IMR-90 (cell line): ENCODE results near the gene C10orf67. TPM values are rescaled to one million over a fixed set of nuclear protein-coding genes. Genes with fewer than 3 reads are reported as not detected.

Experiments used
- ATAC-seq: fragments of 200-7000 bp; cut with Tn5 transposase; 2 replicates; pipeline ENCODE4 v1.9.1; 2020; ENCODE audit warnings: low read depth, mild to moderate bottlenecking, moderate library complexity
- BruUV-seq: library from RNA; stranded (reverse); fragments of 400-500 nt; replicated peaks from 2 replicates; lab custom pipeline; 2021; lab: Mats Ljungman, UMichigan
- CTCF ChIA-PET: fragments of 300-600 bp; formaldehyde crosslinking; extraction: SDS; loops from one replicate; lab custom pipeline; 2021; ENCODE audit warnings: antibody characterized with exemption; lab: Yijun Ruan, JAX
- POLR2A ChIA-PET: fragments of 300-600 bp; sonication (Branson Sonifier 250); formaldehyde crosslinking; loops from one replicate; lab custom pipeline; 2022; ENCODE audit warnings: antibody characterized with exemption; ENCODE audit not compliant: unreplicated experiment; lab: Charles Lee
- DNase-seq: peaks from one replicate; pipeline ENCODE4 v3.0.0; 2013
- H2AFZ ChIP-seq: replicated peaks from 2 replicates; pipeline ENCODE3; 2013; ENCODE audit warnings: low read length, mild to moderate bottlenecking; ENCODE audit not compliant: poor library complexity
- H2AK5ac ChIP-seq: 2 replicates; pipeline ENCODE4 v1.6.1; 2013; ENCODE audit warnings: low read depth, low read length, inconsistent platforms
- H2AK9ac ChIP-seq: replicated peaks from 2 replicates; pipeline ENCODE3; 2013; ENCODE audit warnings: mild to moderate bottlenecking, low read depth, low read length, moderate library complexity; ENCODE audit not compliant: poor library complexity
- H2BK120ac ChIP-seq: 2 replicates; pipeline ENCODE4 v1.6.1; 2013; ENCODE audit warnings: low read depth, low read length, inconsistent platforms
- H2BK15ac ChIP-seq: 3 replicates; pipeline ENCODE4 v1.6.1; 2013; ENCODE audit warnings: low read depth, low read length, inconsistent platforms
- H2BK20ac ChIP-seq: 2 replicates; pipeline ENCODE4 v1.6.1; 2013; ENCODE audit warnings: low read depth, mild to moderate bottlenecking, inconsistent platforms, low read length, moderate library complexity
- H2BK5ac ChIP-seq: 2 replicates; pipeline ENCODE4 v1.6.1; 2013; ENCODE audit warnings: mild to moderate bottlenecking, low read depth, low read length, inconsistent platforms; ENCODE audit not compliant: poor library complexity, severe bottlenecking
- H3K14ac ChIP-seq: replicated peaks from 2 replicates; pipeline ENCODE4 v1.6.1; 2013; ENCODE audit warnings: low read depth, low read length, inconsistent platforms
- H3K18ac ChIP-seq: 2 replicates; pipeline ENCODE4 v1.6.1; 2013; ENCODE audit warnings: low read depth, low read length, control low read depth
- H3K23ac ChIP-seq: 2 replicates; pipeline ENCODE4 v1.6.1; 2013; ENCODE audit warnings: low read depth, low read length, inconsistent platforms
- H3K27ac ChIP-seq: 2 replicates; pipeline ENCODE4 v1.5.1; 2013; ENCODE audit warnings: mild to moderate bottlenecking, control low read depth, low read length; ENCODE audit not compliant: insufficient read depth
- H3K27me3 ChIP-seq: 2 replicates; pipeline ENCODE4 v1.6.1; 2013; ENCODE audit warnings: low read length; ENCODE audit not compliant: control insufficient read depth, insufficient read depth
- H3K36me3 ChIP-seq: 2 replicates; pipeline ENCODE4 v1.6.1; 2013; ENCODE audit warnings: low read length, mixed read lengths; ENCODE audit not compliant: control insufficient read depth, insufficient read depth
- H3K4ac ChIP-seq: 2 replicates; pipeline ENCODE4 v1.6.1; 2013; ENCODE audit warnings: low read depth, low read length, inconsistent platforms
- H3K4me1 ChIP-seq: 2 replicates; pipeline ENCODE4 v1.6.1; 2013; ENCODE audit warnings: low read length, mixed read lengths; ENCODE audit not compliant: control insufficient read depth, insufficient read depth
- H3K4me2 ChIP-seq: 2 replicates; pipeline ENCODE4 v1.6.1; 2013; ENCODE audit warnings: low read depth, mild to moderate bottlenecking, control low read depth, low read length, moderate library complexity
- H3K4me3 ChIP-seq: 2 replicates; pipeline ENCODE4 v1.5.1; 2013; ENCODE audit warnings: low read depth, mild to moderate bottlenecking, control low read depth, low read length, moderate library complexity; ENCODE audit not compliant: insufficient read depth
- H3K56ac ChIP-seq: 2 replicates; pipeline ENCODE4 v1.6.1; 2013; ENCODE audit warnings: low read length, inconsistent platforms; ENCODE audit not compliant: insufficient read depth; ENCODE audit errors: extremely low read depth
- H3K79me1 ChIP-seq, 2 experiments: 2 replicates each; pipeline ENCODE4 v1.6.1; 2013; ENCODE audit warnings: low read length in 2 of 2, inconsistent platforms in 1 of 2, low read depth in 1 of 2
- H3K9ac ChIP-seq: 2 replicates; pipeline ENCODE4 v1.6.1; 2013; ENCODE audit warnings: low read depth, low read length, control low read depth
- H3K9me1 ChIP-seq: 2 replicates; pipeline ENCODE4 v1.6.1; 2013; ENCODE audit warnings: low read length, inconsistent platforms; ENCODE audit not compliant: insufficient read depth
- H3K9me3 ChIP-seq: 2 replicates; pipeline ENCODE4 v1.6.1; 2013; ENCODE audit warnings: low read length; ENCODE audit not compliant: control insufficient read depth, insufficient read depth
- H4K20me1 ChIP-seq: 2 replicates; pipeline ENCODE4 v1.6.1; 2013; ENCODE audit warnings: low read length, inconsistent platforms; ENCODE audit not compliant: insufficient read depth
- H4K5ac ChIP-seq: 2 replicates; pipeline ENCODE4 v1.6.1; 2013; ENCODE audit warnings: mild to moderate bottlenecking, low read depth, low read length, control low read depth
- H4K8ac ChIP-seq, 2 experiments: 2 replicates each; pipeline ENCODE4 v1.6.1; 2013; ENCODE audit warnings: low read depth in 2 of 2, low read length in 2 of 2, control low read depth in 1 of 2, inconsistent platforms in 1 of 2
- H4K91ac ChIP-seq: 2 replicates; pipeline ENCODE4 v1.6.1; 2013; ENCODE audit warnings: low read depth, low read length, inconsistent platforms; ENCODE audit not compliant: insufficient read depth
- BHLHE40 ChIP-seq: fragments of 150-350 bp; IDR thresholded peaks from 2 replicates; pipeline ENCODE4 v1.6.1; 2016; ENCODE audit warnings: mild to moderate bottlenecking, low read depth, low read length
- CEBPB ChIP-seq: IDR thresholded peaks from 2 replicates; pipeline ENCODE4 v1.6.1; 2012; ENCODE audit warnings: low read depth, low read length, improper control_type of control experiment
- CHD1 ChIP-seq: IDR thresholded peaks from 2 replicates; pipeline ENCODE4 v1.6.1; 2012; ENCODE audit warnings: low read depth, low read length, improper control_type of control experiment
- CTCF ChIP-seq: conservative IDR thresholded peaks from 2 replicates; pipeline ENCODE4 v1.5.1; 2012; ENCODE audit warnings: mild to moderate bottlenecking, low read depth, low read length, improper control_type of control experiment
- ELK1 ChIP-seq: fragments of 150-350 bp; IDR thresholded peaks from 2 replicates; pipeline ENCODE4 v1.6.1; 2016; ENCODE audit warnings: low read depth, mild to moderate bottlenecking, low read length, moderate library complexity, borderline replicate concordance
- FOS ChIP-seq: fragments of 150-350 bp; IDR thresholded peaks from 2 replicates; pipeline ENCODE4 v1.6.1; 2016; ENCODE audit warnings: low read depth, low read length
- MAFK ChIP-seq: IDR thresholded peaks from 2 replicates; pipeline ENCODE4 v1.6.1; 2012; ENCODE audit warnings: low read depth, low read length, improper control_type of control experiment
- MAZ ChIP-seq: IDR thresholded peaks from 2 replicates; pipeline ENCODE4 v1.6.1; 2012; ENCODE audit warnings: low read depth, mild to moderate bottlenecking, low read length, improper control_type of control experiment, moderate library complexity, borderline replicate concordance
- NFE2L2 ChIP-seq: fragments of 150-350 bp; IDR thresholded peaks from 2 replicates; pipeline ENCODE4 v1.6.1; 2016; ENCODE audit warnings: low read depth, mild to moderate bottlenecking, low read length
- RAD21 ChIP-seq: IDR thresholded peaks from 2 replicates; pipeline ENCODE4 v1.6.1; 2012; ENCODE audit warnings: low read length, improper control_type of control experiment
- RCOR1 ChIP-seq: IDR thresholded peaks from 2 replicates; pipeline ENCODE4 v1.6.1; 2012; ENCODE audit warnings: mild to moderate bottlenecking, low read length, improper control_type of control experiment; ENCODE audit not compliant: insufficient replicate concordance
- WGBS, 2 experiments: methylation state at CpG; one replicate each; pipeline versions ENCODE4 v1.1.5 to v1.1.7; 2013; ENCODE audit warnings: missing lambda C conversion rate in 2 of 2; ENCODE audit not compliant: insufficient read length in 1 of 2; ENCODE audit errors: extremely low coverage in 2 of 2; 5-methylcytosine and 5-hydroxymethylcytosine counted together
- dilution Hi-C: fragments of 300-500 bp; cut with HindIII; formaldehyde crosslinking; loops from one replicate; pipeline ENCODE4 v1.14.3; 2018; ENCODE audit warnings: low sequenced_read_pairs; ENCODE audit not compliant: unreplicated experiment
- in situ Hi-C: fragments of 300-500 bp; cut with MboI; formaldehyde crosslinking; loops from 3 replicates; pipeline ENCODE4 v1.14.3; 2019; ENCODE audit warnings: low sequenced_read_pairs, inconsistent platforms, mixed read lengths
- intact Hi-C: fragments of 100-400 bp; cut with micrococcal nuclease; formaldehyde crosslinking; loops from 2 replicates; pipeline ENCODE4 v1.10.0; 2022
- polyA plus RNA-seq, 3 experiments: library from polyadenylated mRNA; depleted of rRNA; stranded (reverse); fragments of >200 nt; gene quantifications; 2 replicates each; pipeline ENCODE4 v1.2.3, GENCODE V29; 2012; ENCODE audit warnings: low replicate concordance in 1 of 3
- total RNA-seq: library from RNA; depleted of rRNA; stranded (reverse); fragments of >200 nt; gene quantifications from 2 replicates; pipeline ENCODE4 v1.2.3, GENCODE V29; 2012

C10orf67 gene
- total and polyA plus RNA-seq, 2 of the 4 experiments (the other 2 are of a cell fraction): 0.15 to 0.18 TPM

GRCh38 chr10:23325132-23325531, 19.5 kb downstream of the C10orf67 start:
- WGBS, 2 experiments: no CpG with 5 or more reads among the region's 1 CpG
- no peak overlapping the region for H2BK120ac ChIP-seq
- H3K79me1 ChIP-seq: no peaks in the 10 kb centered on the region
- ChIA-PET CTCF (no interaction called here), POLR2A (no interaction called here)
- no TSS peak for BruUV-seq
- no peak overlapping the region for H3K56ac ChIP-seq
- no peak overlapping the region for H3K4me3 ChIP-seq
- no peak overlapping the region for H4K91ac ChIP-seq
- in situ Hi-C loops (no loop called here), intact Hi-C loops (no loop called here), dilution Hi-C loops (no loop called here)
- no peak overlapping the region for H3K4me2 ChIP-seq
- no peak overlapping the region for H3K27ac ChIP-seq
- no peak overlapping the region for H3K23ac ChIP-seq
- no peak overlapping the region for H2AFZ ChIP-seq
- H4K8ac ChIP-seq: no peak overlapping the region
- H3K4ac ChIP-seq: no peak overlapping the region
- H3K9me1 ChIP-seq: no peaks in the 10 kb centered on the region
- no peak overlapping the region for H2BK15ac ChIP-seq
- TF ChIP-seq NFE2L2: no peak
- TF ChIP-seq ELK1: no peak
- no peak for TF ChIP-seq FOS
- TF ChIP-seq MAFK: no peak
- no peak for TF ChIP-seq RCOR1
- TF ChIP-seq MAZ: no peak
- TF ChIP-seq RAD21: no peak
- no peak for TF ChIP-seq CTCF
- no peak for TF ChIP-seq CHD1
- no peak for TF ChIP-seq BHLHE40
- no peak for TF ChIP-seq CEBPB
- ATAC-seq: no peak
- H2BK5ac ChIP-seq: no peak overlapping the region
- no peaks in the 10 kb centered on the region for H4K20me1 ChIP-seq
- no peak overlapping the region for H3K14ac ChIP-seq
- no peak overlapping the region for H2AK5ac ChIP-seq
- no peaks in the 10 kb centered on the region for H3K9me3 ChIP-seq
- no peaks in the 10 kb centered on the region for H3K36me3 ChIP-seq
- H3K9ac ChIP-seq: no peak overlapping the region
- H4K5ac ChIP-seq: no peak overlapping the region
- no peaks in the 10 kb centered on the region for H3K4me1 ChIP-seq
- H2AK9ac ChIP-seq: no peak overlapping the region
- H3K27me3 ChIP-seq: peaks cover 7% of the 10 kb centered on the region; the same call in 1 of the 2 replicates
- DNase-seq: no peak
- no peak overlapping the region for H2BK20ac ChIP-seq
- H3K18ac ChIP-seq: no peak overlapping the region
